ENCODE data around the gene KRTAP5-3. TPM values are rescaled to one million over a fixed set of nuclear protein-coding genes. Genes with fewer than 3 reads are reported as not detected.

Gene KRTAP5-3
- total RNA-seq, 2 donors from 2014 or later = not detected

DNA sequence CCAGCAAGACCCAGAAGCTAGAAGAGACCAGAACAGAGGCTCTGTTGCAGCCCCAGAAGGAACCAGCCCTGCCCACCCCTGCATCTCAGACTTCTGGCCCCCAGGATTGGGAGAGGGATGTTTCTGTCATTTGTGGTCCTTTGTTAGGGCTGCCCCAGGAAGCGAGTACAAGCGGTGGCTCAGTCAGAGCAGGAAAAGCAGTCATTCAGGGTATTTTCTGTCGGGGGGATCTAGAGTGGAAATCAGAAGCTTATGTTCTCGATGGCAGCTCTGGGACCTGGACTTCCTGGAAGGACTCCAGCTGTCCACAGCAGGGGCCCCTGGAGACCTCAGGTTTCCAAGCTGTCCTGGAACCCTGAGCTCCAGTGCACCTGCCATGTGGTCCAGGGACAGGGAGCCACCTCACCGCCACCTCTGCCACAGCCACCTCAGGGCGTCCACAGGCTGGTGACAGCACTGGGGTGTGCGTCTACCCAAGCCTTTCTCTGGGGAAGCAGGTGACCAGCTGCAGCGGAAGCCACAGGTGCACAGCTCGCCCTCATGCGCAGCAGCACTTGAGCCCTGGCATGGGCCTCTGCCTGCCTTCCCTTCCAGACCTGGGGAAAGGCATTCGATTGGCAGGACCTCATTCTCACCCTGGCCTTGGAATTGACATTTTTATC, 23.9 kb upstream of the KRTAP5-3 start:
- no peak overlapping the region for H3K4me3 ChIP-seq
- H3K36me3 ChIP-seq = no peaks in the 10 kb centered on the region
- H3K9me3 ChIP-seq = no peaks in the 10 kb centered on the region
- no peak overlapping the region for H3K27ac ChIP-seq
- TF ChIP-seq, protein P1, sequence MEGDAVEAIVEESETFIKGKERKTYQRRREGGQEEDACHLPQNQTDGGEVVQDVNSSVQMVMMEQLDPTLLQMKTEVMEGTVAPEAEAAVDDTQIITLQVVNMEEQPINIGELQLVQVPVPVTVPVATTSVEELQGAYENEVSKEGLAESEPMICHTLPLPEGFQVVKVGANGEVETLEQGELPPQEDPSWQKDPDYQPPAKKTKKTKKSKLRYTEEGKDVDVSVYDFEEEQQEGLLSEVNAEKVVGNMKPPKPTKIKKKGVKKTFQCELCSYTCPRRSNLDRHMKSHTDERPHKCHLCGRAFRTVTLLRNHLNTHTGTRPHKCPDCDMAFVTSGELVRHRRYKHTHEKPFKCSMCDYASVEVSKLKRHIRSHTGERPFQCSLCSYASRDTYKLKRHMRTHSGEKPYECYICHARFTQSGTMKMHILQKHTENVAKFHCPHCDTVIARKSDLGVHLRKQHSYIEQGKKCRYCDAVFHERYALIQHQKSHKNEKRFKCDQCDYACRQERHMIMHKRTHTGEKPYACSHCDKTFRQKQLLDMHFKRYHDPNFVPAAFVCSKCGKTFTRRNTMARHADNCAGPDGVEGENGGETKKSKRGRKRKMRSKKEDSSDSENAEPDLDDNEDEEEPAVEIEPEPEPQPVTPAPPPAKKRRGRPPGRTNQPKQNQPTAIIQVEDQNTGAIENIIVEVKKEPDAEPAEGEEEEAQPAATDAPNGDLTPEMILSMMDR (IDR thresholded peaks at IDR 0.05) = no peak
- no peak for DNase-seq (ENCODE audit: low spot score)
- H3K4me1 ChIP-seq = peaks cover 0 to 3% of the 10 kb centered on the region in 2 donors
- no peaks in the 10 kb centered on the region for H3K27me3 ChIP-seq

DNA sequence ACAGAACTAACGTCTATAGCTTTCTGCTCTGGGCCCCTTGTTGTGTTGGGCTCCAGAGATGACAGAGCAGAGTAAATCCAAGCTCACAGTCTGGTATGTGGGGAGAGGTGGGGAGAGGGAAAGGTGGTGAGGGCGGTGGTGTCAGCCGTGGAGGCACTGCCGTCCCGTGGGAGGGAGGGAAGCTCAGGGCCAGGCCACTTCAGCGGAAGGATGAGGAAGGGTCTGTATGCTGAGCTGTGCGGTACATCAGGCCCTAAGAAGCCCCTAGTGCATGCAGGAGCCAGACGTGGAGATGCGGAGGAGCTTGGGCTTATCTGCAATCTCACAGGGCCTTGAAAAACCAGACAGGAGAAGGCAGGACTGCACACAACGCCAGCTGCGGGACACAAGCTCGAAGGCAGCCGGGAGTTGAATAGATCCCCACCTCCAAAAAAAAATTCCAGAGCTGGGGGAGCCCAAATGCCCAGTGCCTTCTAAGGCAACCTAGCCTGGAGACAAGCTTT, 22.9 kb upstream of the KRTAP5-3 start:
- H3K9me3 ChIP-seq = no peaks in the 10 kb centered on the region
- no peaks in the 10 kb centered on the region for H3K27me3 ChIP-seq
- H3K4me1 ChIP-seq = peaks cover 0 to 3% of the 10 kb centered on the region in 2 donors
- TF ChIP-seq, protein P1 (IDR thresholded peaks at IDR 0.05) = no peak
- no peaks in the 10 kb centered on the region for H3K36me3 ChIP-seq
- no peak overlapping the region for H3K4me3 ChIP-seq
- no peak for DNase-seq (ENCODE audit: low spot score)
- no peak overlapping the region for H3K27ac ChIP-seq

DNA sequence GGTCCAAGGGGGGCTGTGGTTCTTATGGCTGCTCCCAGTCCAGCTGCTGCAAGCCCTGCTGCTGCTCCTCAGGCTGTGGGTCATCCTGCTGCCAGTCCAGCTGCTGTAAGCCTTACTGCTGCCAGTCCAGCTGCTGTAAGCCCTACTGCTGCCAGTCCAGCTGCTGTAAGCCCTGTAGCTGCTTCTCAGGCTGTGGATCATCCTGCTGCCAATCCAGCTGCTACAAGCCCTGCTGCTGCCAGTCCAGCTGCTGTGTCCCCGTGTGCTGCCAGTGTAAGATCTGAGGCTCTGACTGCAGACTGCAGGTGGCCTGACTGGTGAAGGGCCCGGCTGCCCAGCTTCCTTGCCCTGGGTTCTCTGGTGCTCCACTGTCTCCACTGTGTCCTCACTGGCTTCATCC, 22.0 kb upstream of the KRTAP5-3 start:
- TF ChIP-seq, protein P1 (IDR thresholded peaks at IDR 0.05) = no peak
- Histone ChIP-seq H3K9me3 (no peaks in the 10 kb centered on the region), H3K27me3 (no peaks in the 10 kb centered on the region)

GRCh38 chr11:1629326-1630185, 21.3 kb upstream of the KRTAP5-3 start, which contains the start of gene KRTAP5-5:
KRTAP5-5 (plus strand) TSS chr11:1629775; CDS start chr11:1629841, 66 bp downstream.
- H3K36me3 ChIP-seq = no peaks in the 10 kb centered on the region
- H3K4me3 ChIP-seq = no peak within 1 kb of the TSS
- TF ChIP-seq, protein P1 (IDR thresholded peaks at IDR 0.05) = no peak
- peaks cover 0 to 3% of the 10 kb centered on the region in 2 donors for H3K4me1 ChIP-seq
- H3K9me3 ChIP-seq = no peaks in the 10 kb centered on the region
- no peak for DNase-seq (ENCODE audit: low spot score)
- H3K27me3 ChIP-seq = no peaks in the 10 kb centered on the region
- no peak within 1 kb of the TSS for H3K27ac ChIP-seq

More for the DNA sequence above, 22.0 kb upstream of the KRTAP5-3 start:
- Histone ChIP-seq H3K4me3 (no peak overlapping the region), H3K36me3 (no peaks in the 10 kb centered on the region), H3K27ac (no peak overlapping the region), H3K4me1 (peaks cover 0 to 3% of the 10 kb centered on the region in 2 donors)
- no peak for DNase-seq (ENCODE audit: low spot score)

DNA sequence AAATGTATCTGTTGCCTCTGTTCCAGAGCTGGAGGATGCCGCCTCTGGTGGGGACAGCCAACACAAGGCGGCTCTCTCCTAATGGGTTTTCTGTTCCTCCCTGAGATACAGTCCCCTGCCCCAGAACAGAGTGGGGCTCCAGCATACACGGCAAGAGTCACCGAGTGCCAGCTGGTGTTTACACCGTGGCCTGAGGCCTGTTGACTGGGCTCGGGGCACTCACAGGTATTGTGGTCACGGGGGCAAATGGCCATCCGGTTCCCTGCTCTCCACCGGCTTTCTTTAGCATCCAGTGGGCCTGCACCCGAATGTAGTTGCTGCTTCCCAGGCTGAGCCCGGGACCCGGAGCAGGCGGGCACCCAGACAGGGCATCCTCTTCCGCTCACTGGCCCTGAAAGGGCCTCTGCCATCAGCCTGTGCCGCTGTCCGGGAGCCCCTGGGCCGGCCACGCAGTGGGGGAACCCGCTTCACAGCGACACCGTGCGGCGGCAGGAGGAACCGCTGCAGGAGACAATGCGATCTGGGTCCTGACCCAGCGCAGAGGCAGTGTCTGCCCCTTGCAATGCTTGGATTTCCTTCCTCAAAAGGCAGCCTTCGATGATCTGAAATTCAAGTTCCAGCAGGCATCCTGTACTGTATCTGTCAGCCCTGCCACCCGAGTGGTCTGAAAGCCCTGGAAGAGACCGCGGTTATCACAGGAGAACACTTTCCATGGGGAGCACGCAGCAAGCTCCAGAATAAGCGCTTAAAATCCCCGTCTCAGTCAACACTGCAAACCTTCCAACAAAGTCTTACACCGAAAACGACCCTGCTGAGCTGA, 20.5 kb upstream of the KRTAP5-3 start:
- no peak overlapping the region for H3K27ac ChIP-seq
- DNase-seq (ENCODE audit: low spot score) = no peak
- no peaks in the 10 kb centered on the region for H3K27me3 ChIP-seq
- H3K4me1 ChIP-seq = peaks cover 0 to 3% of the 10 kb centered on the region in 2 donors
- no peaks in the 10 kb centered on the region for H3K36me3 ChIP-seq
- no peak overlapping the region for H3K4me3 ChIP-seq
- H3K9me3 ChIP-seq = no peaks in the 10 kb centered on the region
- TF ChIP-seq, protein P1 (IDR thresholded peaks at IDR 0.05) = peak; percentile 89 to 94

All from right atrium auricular region (tissue), 2 donors.